Stimulated activated CD8-positive, alpha-beta memory T cell treated with anti-CD3 and anti-CD28 coated beads, Interleukin-7, amount 100 ng/mL, for 4 hours (primary cell): ENCODE results near the gene SMYD3.

Experiments used
- DNase-seq, 2 donors: peaks; one replicate each; pipeline ENCODE4 v3.0.0-alpha.2; 2020; ENCODE audit warnings: low read depth in 2 of 2

The SMYD3 gene

GRCh38 chr1:246176126-246177024, 330.7 kb downstream of the SMYD3 start:
- DNase-seq: no peak

- no peak for DNase-seq
Observed at GRCh38 chr1:246170574-246171261, 336.4 kb downstream of the SMYD3 start.

GRCh38 chr1:246169486-246169885, 337.6 kb downstream of the SMYD3 start:
- DNase-seq: no peak

GRCh38 chr1:246169019-246169418, 338.1 kb downstream of the SMYD3 start:
- DNase-seq: no peak

GRCh38 chr1:246166841-246167240, 340.2 kb downstream of the SMYD3 start:
- DNase-seq: no peak

- no peak for DNase-seq
Observed at GRCh38 chr1:246165826-246166709, 341.0 kb downstream of the SMYD3 start.

- DNase-seq: no peak
Observed at GRCh38 chr1:246164764-246165163, 342.3 kb downstream of the SMYD3 start.

- no peak for DNase-seq
Observed at GRCh38 chr1:246162560-246162959, 344.5 kb downstream of the SMYD3 start.

GRCh38 chr1:246161626-246162025, 345.5 kb downstream of the SMYD3 start:
- DNase-seq: no peak

- DNase-seq: no peak
Observed at GRCh38 chr1:246160905-246161304, 346.2 kb downstream of the SMYD3 start.

GRCh38 chr1:246160374-246160773, 346.7 kb downstream of the SMYD3 start:
- no peak for DNase-seq

GRCh38 chr1:246159279-246160227, 347.5 kb downstream of the SMYD3 start:
- DNase-seq: no peak

- no peak for DNase-seq
Observed at GRCh38 chr1:246158131-246158530, 348.9 kb downstream of the SMYD3 start.

GRCh38 chr1:246157516-246157915, 349.6 kb downstream of the SMYD3 start:
- DNase-seq: no peak

- no peak for DNase-seq
Observed at GRCh38 chr1:246156847-246157246, 350.2 kb downstream of the SMYD3 start.

- no peak for DNase-seq
Observed at GRCh38 chr1:246155923-246156322, 351.2 kb downstream of the SMYD3 start.

- DNase-seq: no peak
Observed at GRCh38 chr1:246153796-246154212, 353.3 kb downstream of the SMYD3 start.

GRCh38 chr1:246152986-246153431, 354.1 kb downstream of the SMYD3 start:
- no peak for DNase-seq

- DNase-seq: no peak
Observed at GRCh38 chr1:246151796-246152434, 355.2 kb downstream of the SMYD3 start.

GRCh38 chr1:246149543-246149942, 357.5 kb downstream of the SMYD3 start:
- DNase-seq: no peak
